HG03460 (cell line): ENCODE results near the gene PLPPR2.
"Not testable (repeated sequence)": the region's sequence is repeated elsewhere in the genome, so short reads cannot be mapped to it uniquely, and the experiment has no call there.

Experiments
- ATAC-seq: cut with Tn5 transposase; IDR thresholded peaks from one replicate; pipeline ENCODE4 v1.9.1; 2021; ENCODE audit not compliant: unreplicated experiment

The PLPPR2 gene

DNA sequence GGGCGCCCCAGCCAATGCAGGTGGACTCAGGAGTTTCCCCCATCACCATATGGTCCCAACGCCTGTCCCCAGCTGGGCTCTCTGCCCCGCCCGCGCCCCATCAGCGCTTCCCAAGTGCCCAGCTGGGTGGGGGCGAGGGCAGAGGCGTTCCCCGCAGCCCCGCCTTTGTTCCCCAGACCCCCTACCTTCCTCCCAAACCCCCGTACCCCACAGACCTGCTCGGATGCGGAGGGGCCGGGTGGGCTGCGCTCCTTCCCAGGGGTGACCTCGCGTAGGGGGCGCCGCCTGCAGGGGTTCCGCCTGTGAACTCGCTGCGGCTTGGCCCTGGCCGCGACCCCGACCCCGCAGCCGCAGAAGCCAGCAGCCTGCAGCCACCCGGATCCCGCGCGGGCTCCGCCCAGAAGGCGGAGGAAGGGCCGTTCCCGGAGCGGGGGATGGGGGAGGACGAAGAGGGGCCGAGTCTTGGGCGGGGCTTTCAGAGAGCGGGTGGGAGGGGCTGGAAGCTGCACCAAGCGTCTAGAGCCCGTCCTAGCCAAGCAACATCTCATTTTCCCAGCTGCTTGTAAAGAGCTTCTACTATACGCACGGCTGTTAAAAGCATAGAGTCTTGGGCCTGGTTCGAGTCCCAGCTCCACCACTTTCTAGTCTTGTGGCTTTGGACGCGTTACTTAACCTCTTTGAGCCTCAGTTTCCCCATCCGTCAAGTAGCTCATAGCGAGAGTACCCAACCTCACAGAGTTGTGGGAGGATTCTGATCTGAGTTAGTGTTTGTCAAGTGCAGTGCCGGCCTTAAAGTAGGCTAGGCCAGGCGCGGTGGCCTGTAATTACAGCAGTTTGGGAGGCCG lies 15.8 kb upstream of the PLPPR2 start, which contains the start of gene RAB3D:
TSS of gene RAB3D (minus strand) at position 404 of the 845 bp plus-strand sequence. CDS start 2,258 bp downstream, outside the sequence.
- no peak for ATAC-seq

- not testable (repeated sequence) for ATAC-seq
These were observed 15.1 kb upstream of the PLPPR2 start for GRCh38 chr19:11340099-11340467.

- no peak for ATAC-seq
These were observed 12.8 kb upstream of the PLPPR2 start for GRCh38 chr19:11342429-11342828.

GRCh38 chr19:11345122-11345803 lies 10.0 kb upstream of the PLPPR2 start:
- no peak for ATAC-seq

GRCh38 chr19:11346104-11346940 lies 8.9 kb upstream of the PLPPR2 start, which contains the start of the genes CCDC159 and TMEM205:
TSS of gene CCDC159 (plus strand) at chr19:11346519. CDS start at chr19:11346607, 88 bp downstream.
TSS of gene TMEM205 (minus strand) at chr19:11346268. CDS start at chr19:11345619, 649 bp downstream.
- ATAC-seq = peak; percentile 87

DNA sequence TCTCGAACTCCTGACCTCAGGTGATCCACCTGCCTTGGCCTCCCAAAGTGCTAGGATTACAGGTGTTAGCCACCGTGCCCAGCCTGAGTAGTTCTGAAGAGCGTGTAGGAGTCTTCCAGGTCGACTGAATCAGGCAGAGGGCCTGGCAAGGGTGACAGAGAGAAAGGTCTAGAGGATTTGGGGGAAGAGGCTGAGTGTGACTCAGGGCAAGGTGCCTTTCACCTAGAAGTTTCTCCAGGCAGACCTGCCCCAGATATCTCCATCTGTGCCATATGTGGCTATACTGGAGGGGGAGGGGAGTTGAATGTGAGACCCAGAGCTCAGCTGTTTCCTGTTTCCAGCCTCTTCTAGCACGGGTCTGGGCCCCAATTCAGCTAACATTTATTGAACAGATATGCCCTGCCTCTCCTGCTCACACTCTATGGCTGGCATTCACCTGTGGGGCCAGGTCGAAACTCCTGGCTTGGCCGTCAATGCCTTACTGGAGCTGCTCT lies 7.6 kb upstream of the PLPPR2 start:
- no peak for ATAC-seq

GRCh38 chr19:11349171-11349570 lies 6.1 kb upstream of the PLPPR2 start:
- no peak for ATAC-seq

GRCh38 chr19:11354102-11354501 lies 1.1 kb upstream of the PLPPR2 start:
- not testable (repeated sequence) for ATAC-seq

DNA sequence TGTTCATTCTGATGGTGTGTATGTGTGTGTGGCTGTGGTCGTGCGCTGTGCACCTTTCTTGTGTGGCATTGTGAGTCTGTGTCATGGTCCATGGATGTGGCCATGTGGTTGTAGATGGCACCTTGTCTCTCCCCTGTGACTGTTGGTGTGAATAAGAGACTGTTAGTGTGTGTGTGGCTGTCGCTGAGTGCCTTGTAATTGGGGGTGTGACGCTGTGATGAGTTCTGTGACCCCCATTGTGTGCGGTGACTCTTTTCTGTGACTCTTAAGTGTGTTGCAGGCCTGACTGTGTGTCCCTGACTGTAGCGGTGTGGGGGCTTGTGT lies 804 bp downstream of the PLPPR2 start:
- no peak for ATAC-seq

DNA sequence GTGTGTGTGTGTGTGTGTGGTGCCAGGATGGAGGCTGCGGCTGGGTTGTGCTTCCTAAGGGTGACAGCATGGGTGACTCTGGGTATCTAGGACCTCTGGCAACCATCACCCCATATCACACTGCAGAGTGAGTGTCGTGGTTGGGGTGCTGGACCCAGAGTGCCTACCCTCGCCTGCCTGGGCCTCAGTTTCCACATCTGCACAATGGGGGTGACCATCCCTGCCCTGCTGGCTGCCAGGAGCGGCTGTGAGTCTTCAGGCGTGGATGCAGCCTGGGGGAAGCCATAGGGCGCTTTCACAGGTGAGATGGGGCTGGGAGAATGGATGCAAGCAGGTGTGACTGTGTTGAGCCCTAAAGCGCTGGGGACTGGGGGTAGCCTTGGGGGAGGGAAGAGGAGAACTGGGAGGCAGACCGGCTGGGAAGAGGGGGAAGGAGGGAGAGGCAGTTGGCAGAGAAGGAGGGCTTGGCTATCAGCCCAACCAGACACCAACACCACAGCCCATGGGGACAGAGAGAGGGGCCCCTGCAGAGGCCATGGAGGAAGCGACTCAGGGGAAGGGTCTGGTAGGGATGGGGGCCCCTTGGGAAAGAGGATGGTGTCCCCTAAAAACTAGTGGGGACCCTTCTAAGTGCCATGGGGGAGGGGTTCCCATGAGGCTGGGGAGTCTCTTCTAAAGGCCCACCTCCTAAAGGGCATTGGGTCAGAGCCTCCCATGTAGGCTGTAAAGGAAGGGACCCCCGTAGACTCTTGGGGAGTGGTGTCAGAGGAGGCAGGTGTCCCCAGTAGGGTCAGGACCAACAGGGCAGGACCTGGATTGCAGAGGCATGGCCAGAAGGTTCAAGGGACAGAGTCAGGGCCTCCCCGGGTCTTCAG lies 1.7 kb downstream of the PLPPR2 start:
- no peak for ATAC-seq

DNA sequence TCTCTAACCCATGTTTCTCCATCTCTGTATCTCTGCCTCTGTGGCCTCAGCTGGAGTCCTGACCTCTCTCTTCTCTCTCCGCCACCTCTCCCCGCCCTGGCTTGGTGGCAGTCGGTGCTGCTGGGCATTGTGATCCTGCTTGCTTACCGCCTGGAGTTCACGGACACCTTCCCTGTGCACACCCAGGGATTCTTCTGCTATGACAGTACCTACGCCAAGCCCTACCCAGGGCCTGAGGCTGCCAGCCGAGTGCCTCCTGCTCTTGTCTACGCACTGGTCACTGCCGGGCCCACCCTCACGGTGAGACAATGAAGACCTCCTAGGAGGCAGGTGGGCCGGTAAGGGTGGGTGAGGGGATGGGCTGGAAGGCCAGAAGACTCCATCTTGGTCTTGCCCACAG lies 4.2 kb downstream of the PLPPR2 start:
- no peak for ATAC-seq

DNA sequence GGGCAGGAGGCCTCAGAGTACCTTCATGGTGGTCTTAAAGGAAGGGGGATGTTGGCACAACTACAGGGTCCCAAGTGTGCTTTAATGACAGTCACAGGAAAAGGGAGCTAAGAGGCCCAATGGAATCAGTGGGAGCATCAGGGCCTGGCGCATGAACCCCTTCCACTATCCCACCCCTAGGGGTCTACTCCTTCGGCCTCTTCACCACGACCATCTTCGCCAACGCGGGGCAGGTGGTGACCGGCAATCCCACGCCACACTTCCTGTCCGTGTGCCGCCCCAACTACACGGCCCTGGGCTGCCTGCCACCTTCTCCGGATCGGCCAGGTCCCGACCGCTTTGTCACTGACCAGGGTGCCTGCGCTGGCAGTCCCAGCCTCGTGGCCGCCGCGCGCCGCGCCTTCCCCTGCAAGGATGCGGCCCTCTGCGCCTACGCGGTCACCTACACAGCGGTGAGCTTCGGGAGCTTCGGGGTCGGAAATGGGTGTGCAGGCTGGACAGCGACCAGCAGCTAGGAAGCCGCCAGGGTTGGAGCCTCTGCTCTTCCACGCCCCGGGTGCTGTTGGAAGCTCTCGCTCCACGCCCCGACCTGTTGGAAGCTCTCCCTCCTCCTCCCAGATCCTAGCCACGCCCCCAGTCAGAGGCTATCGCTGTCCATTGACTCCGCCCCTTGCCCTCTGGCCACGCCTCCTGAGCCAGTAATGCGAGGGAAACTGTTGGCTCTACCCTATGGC lies 6.0 kb downstream of the PLPPR2 start:
- ATAC-seq = no peak

DNA sequence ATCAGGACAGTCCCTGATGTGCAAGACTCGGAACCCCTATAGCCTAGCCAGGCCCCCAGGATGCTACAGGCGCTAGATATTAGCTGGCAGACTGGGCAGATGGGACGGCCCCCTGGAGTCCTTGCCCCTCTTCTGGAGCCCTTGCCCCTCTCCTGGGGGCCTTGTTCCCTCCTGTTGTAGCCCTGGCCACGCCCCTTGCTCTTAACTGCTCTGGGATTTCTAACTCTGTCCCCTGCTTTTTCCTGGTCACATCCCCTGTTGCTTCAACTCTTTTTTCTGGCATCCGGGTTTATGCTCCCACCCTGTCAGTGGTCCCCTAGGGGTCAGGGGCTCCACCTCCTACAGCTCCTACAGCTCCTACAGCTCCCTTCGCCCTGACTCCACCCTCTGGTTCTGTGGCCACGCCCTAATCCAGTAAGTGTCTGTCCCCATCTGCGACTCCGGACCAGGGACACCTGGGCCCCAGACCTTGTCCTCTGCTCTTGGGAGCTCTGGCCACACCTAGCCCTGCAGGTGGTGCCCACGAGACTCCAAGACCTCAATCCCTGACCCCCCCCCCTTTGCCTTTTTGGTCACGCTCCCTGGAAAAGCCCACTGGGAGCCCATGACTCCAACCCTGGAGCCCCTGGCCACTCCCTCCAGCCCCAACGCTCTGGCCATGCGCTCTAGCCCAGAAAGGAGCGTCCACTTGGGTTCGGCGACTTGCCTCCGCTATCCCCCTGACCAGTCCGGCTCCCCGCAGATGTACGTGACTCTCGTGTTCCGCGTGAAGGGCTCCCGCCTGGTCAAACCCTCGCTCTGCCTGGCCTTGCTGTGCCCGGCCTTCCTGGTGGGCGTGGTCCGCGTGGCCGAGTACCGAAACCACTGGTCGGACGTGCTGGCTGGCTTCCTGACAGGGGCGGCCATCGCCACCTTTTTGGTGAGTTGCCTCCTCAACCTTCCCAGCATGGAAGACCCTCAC lies 6.8 kb downstream of the PLPPR2 start:
- ATAC-seq = no peak

GRCh38 chr19:11363881-11364280 lies 8.6 kb downstream of the PLPPR2 start:
- ATAC-seq = no peak

GRCh38 chr19:11364296-11364904 lies 9.2 kb downstream of the PLPPR2 start:
- no peak for ATAC-seq

GRCh38 chr19:11364935-11365334 lies 9.7 kb downstream of the PLPPR2 start:
- no peak for ATAC-seq

DNA sequence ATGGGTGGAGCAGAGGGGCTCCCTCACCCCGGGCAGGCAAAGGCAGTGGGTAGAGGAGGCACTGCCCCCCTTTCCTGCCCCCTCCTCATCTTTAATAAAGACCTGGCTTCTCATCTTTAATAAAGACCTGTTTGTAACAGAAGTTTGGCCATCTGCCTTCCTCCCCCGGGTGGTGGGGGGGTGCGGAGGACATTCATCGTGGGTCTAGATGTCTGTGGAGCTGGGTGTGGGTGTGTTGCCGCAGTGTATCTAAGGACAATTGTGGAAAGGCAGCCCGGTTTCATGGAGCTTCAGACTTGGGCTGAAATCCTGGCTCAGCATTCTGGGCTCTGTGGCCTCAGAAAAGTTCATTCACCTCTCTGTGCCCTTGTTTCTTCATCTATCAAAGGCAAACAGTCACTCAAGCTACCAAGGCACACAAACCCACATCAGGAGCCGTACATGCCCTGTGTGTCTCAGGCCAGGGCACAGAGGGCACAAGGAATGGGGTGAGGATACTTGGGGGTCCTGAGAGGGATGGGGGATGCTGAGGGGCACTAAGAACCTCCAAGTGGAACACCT lies 10.4 kb downstream of the PLPPR2 start:
- no peak for ATAC-seq

GRCh38 chr19:11367528-11367927 lies 12.3 kb downstream of the PLPPR2 start:
- ATAC-seq = no peak
